KBM-7 (cell line): ENCODE measurements around the gene MAST3.

Experiments used
- DNase-seq: peaks from one replicate; pipeline ENCODE4 v3.0.0-alpha.2; 2015
- in situ Hi-C: fragments of 300-500 bp; cut with MboI; formaldehyde crosslinking; loops from 2 replicates; pipeline ENCODE4 v1.14.3; 2020; ENCODE audit warnings: low sequenced_read_pairs, low pct_unique_long_range_greater_than_20kb, mixed read lengths

Gene MAST3

GRCh38 chr19:18168673-18169381 is 71.2 kb downstream of the MAST3 start:
- DNase-seq: no peak
- in situ Hi-C loops: no loop called here

- DNase-seq: peak; percentile 40
- in situ Hi-C loops: no loop called here
Measured at GRCh38 chr19:18170714-18171255, 73.2 kb downstream of the MAST3 start.

- in situ Hi-C loops: no loop called here
- no peak for DNase-seq
Measured at GRCh38 chr19:18171605-18172327, 74.2 kb downstream of the MAST3 start.

- in situ Hi-C loops: no loop called here
- no peak for DNase-seq
Measured at GRCh38 chr19:18172331-18173053, 74.9 kb downstream of the MAST3 start.

- no peak for DNase-seq
- in situ Hi-C loops: no loop called here
Measured at GRCh38 chr19:18173054-18173571, 75.5 kb downstream of the MAST3 start.

- in situ Hi-C loops: no loop called here
Measured at GRCh38 chr19:18173572-18174288, 76.2 kb downstream of the MAST3 start, which contains the start of gene IFI30. IFI30 (plus strand) TSS chr19:18173813; CDS start chr19:18173842, 29 bp downstream.

GRCh38 chr19:18174983-18175382 is 77.4 kb downstream of the MAST3 start:
- no peak for DNase-seq
- in situ Hi-C loops: no loop called here

More at GRCh38 chr19:18173572-18174288, 76.2 kb downstream of the MAST3 start, which contains the start of gene IFI30:
- DNase-seq: peak; percentile 88

- in situ Hi-C loops: no loop called here
Measured at GRCh38 chr19:18176367-18177310, 79.1 kb downstream of the MAST3 start.

GRCh38 chr19:18179957-18180356 is 82.4 kb downstream of the MAST3 start:
- in situ Hi-C loops: no loop called here
- DNase-seq: peak; percentile 28

More at GRCh38 chr19:18176367-18177310, 79.1 kb downstream of the MAST3 start:
- DNase-seq: no peak

GRCh38 chr19:18183529-18183928 is 86.0 kb downstream of the MAST3 start:
- in situ Hi-C loops: no loop called here
- DNase-seq: no peak

GRCh38 chr19:18185538-18185937 is 88.0 kb downstream of the MAST3 start:
- DNase-seq: no peak
- in situ Hi-C loops: no loop called here

- no peak for DNase-seq
- in situ Hi-C loops: no loop called here
Measured at GRCh38 chr19:18190278-18190677, 92.7 kb downstream of the MAST3 start.

- in situ Hi-C loops: no loop called here
- no peak for DNase-seq
Measured at GRCh38 chr19:18191640-18192062, 94.1 kb downstream of the MAST3 start.

- in situ Hi-C loops: no loop called here
- DNase-seq: peak; percentile 100
Measured at GRCh38 chr19:18192673-18193387, 95.3 kb downstream of the MAST3 start, which contains the start of gene MPV17L2. MPV17L2 (plus strand) TSS chr19:18193218; CDS start chr19:18193282, 64 bp downstream.

GRCh38 chr19:18193388-18194180 is 96.0 kb downstream of the MAST3 start:
- peak; percentile 23 for DNase-seq
- in situ Hi-C loops: no loop called here

GRCh38 chr19:18194181-18194530 is 96.6 kb downstream of the MAST3 start:
- DNase-seq: no peak
- in situ Hi-C loops: no loop called here
